HepG2 (cell line): Measurements from ENCODE around the gene ABHD2. TPM values are rescaled to one million over a fixed set of nuclear protein-coding genes. Genes with fewer than 3 reads are reported as not detected.
A peak's percentile ranks its signal among the peaks of the same experiment; 100 is the strongest.

Experiments used
- KAT7 ChIP-seq: IDR thresholded peaks from 2 replicates; pipeline ENCODE4 v1.6.1; 2018; ENCODE audit warnings: borderline replicate concordance, missing compliant biosample characterization
- MEIS2 ChIP-seq: sonication (generic); formaldehyde crosslinking; IDR thresholded peaks from 2 replicates; pipeline ENCODE4 v1.9.0; 2021; ENCODE audit warnings: mild to moderate bottlenecking, missing genetic modification reagents
- NR2F6 ChIP-seq, 2 experiments: IDR thresholded peaks; 2 replicates each; pipeline ENCODE4 v1.6.1; 2016; ENCODE audit warnings: antibody characterized with exemption in 1 of 2, mild to moderate bottlenecking in 1 of 2
- POGZ ChIP-seq: sonication (generic); formaldehyde crosslinking; IDR thresholded peaks from 2 replicates; pipeline ENCODE4 v1.4.0; 2020; ENCODE audit warnings: mild to moderate bottlenecking, missing genetic modification reagents
- PRMT3 ChIP-seq: sonication (generic); formaldehyde crosslinking; IDR thresholded peaks from 2 replicates; pipeline ENCODE4 v1.8.1; 2022; ENCODE audit warnings: low read depth, mild to moderate bottlenecking, moderate library complexity, missing genetic modification reagents, borderline replicate concordance
- RFX5 ChIP-seq: IDR thresholded peaks from 2 replicates; pipeline ENCODE4 v1.6.1; 2011; ENCODE audit warnings: low read depth, low read length, improper control_type of control experiment
- SNRNP70 ChIP-seq: fragments of 200-400 bp; formaldehyde crosslinking; IDR thresholded peaks from 2 replicates; pipeline ENCODE4 v1.6.1; 2017; ENCODE audit warnings: mild to moderate bottlenecking, low read depth, low read length, moderate library complexity
- STAG1 ChIP-seq: sonication (generic); formaldehyde crosslinking; IDR thresholded peaks from 2 replicates; pipeline ENCODE4 v1.4.0; 2020; ENCODE audit warnings: missing genetic modification reagents
- ZMYM2 ChIP-seq: sonication (generic); formaldehyde crosslinking; IDR thresholded peaks from 2 replicates; pipeline ENCODE4 v1.8.0; 2022; ENCODE audit warnings: mild to moderate bottlenecking, missing genetic modification reagents
- ZNF230 ChIP-seq: sonication (generic); formaldehyde crosslinking; IDR thresholded peaks from 2 replicates; pipeline ENCODE4 v1.4.0; 2020; ENCODE audit warnings: mild to moderate bottlenecking, missing genetic modification reagents
- polyA plus RNA-seq, 8 experiments: library from polyadenylated mRNA; depleted of rRNA in 3 of 8; stranded (reverse) in 7 of 8; unstranded in 1 of 8; fragments of >200 nt; fragmentation: Illumina TruSeq in 4 of 8; extraction: Trizol in 4 of 8; gene quantifications; 2 replicates each; pipeline versions ENCODE4 v1.2.1 to v1.2.3, GENCODE V29; 2011 to 2016; ENCODE audit warnings: low read depth in 4 of 8, missing spikeins in 1 of 8, mixed read lengths in 1 of 8; ENCODE audit not compliant: insufficient read depth in 1 of 8
- total RNA-seq, 5 experiments: library from RNA; depleted of rRNA; stranded (reverse); fragments of >200 nt; fragmentation: Illumina TruSeq; extraction: Trizol; gene quantifications; 2 replicates each; pipeline ENCODE4 v1.2.3, GENCODE V29; 2016; ENCODE audit warnings: low read depth in 1 of 5
- TF ChIP-seq, protein P1 (sequence below): sonication (generic); formaldehyde crosslinking; IDR thresholded peaks from 2 replicates; pipeline ENCODE4 v1.8.1; 2023; ENCODE audit warnings: mild to moderate bottlenecking, missing genetic modification reagents
- TF ChIP-seq, protein P2 (sequence below): sonication (generic); formaldehyde crosslinking; IDR thresholded peaks from 2 replicates; pipeline ENCODE4 v1.9.0; 2021; ENCODE audit warnings: mild to moderate bottlenecking, missing genetic modification reagents
- TF ChIP-seq, protein P3 (sequence below): sonication (generic); formaldehyde crosslinking; IDR thresholded peaks from 2 replicates; pipeline ENCODE4 v1.4.0; 2020; ENCODE audit warnings: missing genetic modification reagents, borderline replicate concordance
- TF ChIP-seq, protein P4 (sequence below): IDR thresholded peaks from 2 replicates; pipeline ENCODE4 v1.6.1; 2012; ENCODE audit warnings: low read depth, low read length, improper control_type of control experiment

Gene ABHD2
- total and polyA plus RNA-seq, 2 of the 13 experiments (the other 11 are each of a cell fraction or from before 2014, with no cell fraction given), result 14.8 to 22.4 TPM

DNA sequence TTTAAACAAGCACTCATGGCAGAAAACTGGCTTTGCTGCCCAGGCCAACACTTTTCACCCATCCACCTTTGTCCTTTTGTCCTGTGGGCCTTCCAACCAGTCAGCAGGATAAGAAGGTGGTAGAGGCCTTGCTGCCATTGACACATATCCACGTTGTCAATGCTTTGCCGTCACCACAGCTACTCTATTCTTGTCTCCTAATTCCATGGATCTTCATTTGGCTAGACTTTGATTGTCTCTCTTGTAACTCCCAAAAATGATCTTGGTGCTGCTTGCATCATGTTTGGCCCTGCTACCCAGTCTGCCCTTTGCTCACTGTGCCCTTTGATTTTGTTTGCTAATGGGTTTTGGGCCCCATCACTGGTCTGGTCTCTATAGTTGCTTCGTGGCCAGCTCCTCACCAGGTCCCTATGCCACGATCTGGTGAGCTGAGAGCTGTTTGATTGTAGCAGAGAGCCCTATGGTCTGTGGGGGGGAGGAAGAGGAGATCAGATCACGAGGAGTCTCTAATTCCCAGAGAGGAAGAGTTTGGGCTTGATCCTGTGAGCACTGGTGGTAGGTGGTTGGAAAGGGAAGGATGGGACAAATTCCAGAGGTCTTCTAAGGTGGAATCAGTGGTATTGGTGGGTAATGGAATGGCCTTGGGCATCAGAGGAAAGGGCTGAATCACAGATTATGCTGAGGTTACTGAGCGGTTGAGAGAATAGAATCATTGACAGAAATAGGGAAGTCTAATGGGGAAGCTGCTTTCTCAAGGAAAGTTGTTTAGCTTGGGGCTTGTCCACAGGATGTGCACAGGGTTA lies 40.3 kb downstream of the ABHD2 start (continued):
- TF ChIP-seq, protein P1, sequence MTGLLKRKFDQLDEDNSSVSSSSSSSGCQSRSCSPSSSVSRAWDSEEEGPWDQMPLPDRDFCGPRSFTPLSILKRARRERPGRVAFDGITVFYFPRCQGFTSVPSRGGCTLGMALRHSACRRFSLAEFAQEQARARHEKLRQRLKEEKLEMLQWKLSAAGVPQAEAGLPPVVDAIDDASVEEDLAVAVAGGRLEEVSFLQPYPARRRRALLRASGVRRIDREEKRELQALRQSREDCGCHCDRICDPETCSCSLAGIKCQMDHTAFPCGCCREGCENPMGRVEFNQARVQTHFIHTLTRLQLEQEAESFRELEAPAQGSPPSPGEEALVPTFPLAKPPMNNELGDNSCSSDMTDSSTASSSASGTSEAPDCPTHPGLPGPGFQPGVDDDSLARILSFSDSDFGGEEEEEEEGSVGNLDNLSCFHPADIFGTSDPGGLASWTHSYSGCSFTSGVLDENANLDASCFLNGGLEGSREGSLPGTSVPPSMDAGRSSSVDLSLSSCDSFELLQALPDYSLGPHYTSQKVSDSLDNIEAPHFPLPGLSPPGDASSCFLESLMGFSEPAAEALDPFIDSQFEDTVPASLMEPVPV (CRISPR knock-in tag), result no peak
- TF ChIP-seq, protein P2, sequence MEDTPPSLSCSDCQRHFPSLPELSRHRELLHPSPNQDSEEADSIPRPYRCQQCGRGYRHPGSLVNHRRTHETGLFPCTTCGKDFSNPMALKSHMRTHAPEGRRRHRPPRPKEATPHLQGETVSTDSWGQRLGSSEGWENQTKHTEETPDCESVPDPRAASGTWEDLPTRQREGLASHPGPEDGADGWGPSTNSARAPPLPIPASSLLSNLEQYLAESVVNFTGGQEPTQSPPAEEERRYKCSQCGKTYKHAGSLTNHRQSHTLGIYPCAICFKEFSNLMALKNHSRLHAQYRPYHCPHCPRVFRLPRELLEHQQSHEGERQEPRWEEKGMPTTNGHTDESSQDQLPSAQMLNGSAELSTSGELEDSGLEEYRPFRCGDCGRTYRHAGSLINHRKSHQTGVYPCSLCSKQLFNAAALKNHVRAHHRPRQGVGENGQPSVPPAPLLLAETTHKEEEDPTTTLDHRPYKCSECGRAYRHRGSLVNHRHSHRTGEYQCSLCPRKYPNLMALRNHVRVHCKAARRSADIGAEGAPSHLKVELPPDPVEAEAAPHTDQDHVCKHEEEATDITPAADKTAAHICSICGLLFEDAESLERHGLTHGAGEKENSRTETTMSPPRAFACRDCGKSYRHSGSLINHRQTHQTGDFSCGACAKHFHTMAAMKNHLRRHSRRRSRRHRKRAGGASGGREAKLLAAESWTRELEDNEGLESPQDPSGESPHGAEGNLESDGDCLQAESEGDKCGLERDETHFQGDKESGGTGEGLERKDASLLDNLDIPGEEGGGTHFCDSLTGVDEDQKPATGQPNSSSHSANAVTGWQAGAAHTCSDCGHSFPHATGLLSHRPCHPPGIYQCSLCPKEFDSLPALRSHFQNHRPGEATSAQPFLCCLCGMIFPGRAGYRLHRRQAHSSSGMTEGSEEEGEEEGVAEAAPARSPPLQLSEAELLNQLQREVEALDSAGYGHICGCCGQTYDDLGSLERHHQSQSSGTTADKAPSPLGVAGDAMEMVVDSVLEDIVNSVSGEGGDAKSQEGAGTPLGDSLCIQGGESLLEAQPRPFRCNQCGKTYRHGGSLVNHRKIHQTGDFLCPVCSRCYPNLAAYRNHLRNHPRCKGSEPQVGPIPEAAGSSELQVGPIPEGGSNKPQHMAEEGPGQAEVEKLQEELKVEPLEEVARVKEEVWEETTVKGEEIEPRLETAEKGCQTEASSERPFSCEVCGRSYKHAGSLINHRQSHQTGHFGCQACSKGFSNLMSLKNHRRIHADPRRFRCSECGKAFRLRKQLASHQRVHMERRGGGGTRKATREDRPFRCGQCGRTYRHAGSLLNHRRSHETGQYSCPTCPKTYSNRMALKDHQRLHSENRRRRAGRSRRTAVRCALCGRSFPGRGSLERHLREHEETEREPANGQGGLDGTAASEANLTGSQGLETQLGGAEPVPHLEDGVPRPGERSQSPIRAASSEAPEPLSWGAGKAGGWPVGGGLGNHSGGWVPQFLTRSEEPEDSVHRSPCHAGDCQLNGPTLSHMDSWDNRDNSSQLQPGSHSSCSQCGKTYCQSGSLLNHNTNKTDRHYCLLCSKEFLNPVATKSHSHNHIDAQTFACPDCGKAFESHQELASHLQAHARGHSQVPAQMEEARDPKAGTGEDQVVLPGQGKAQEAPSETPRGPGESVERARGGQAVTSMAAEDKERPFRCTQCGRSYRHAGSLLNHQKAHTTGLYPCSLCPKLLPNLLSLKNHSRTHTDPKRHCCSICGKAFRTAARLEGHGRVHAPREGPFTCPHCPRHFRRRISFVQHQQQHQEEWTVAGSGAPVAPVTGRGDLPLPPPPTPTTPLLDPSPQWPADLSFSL, result no peak
- TF ChIP-seq ZMYM2 (CRISPR knock-in tag) (no peak), MEIS2 (CRISPR knock-in tag) (no peak), KAT7 (CRISPR knock-in tag) (no peak), RFX5 (no peak), ZNF230 (CRISPR knock-in tag) (no peak), NR2F6 (IDR thresholded peaks at IDR 0.05) (peak; percentile 16; the same call in 1 of the 2 replicates), NR2F6 (CRISPR knock-in tag; IDR thresholded peaks at IDR 0.05) (0 out of 2 replicates have a peak, but pooled peaks have one; percentile 47), SNRNP70 (no peak), PRMT3 (CRISPR knock-in tag) (no peak), STAG1 (CRISPR knock-in tag) (no peak), POGZ (CRISPR knock-in tag) (no peak)
- TF ChIP-seq, protein P3, sequence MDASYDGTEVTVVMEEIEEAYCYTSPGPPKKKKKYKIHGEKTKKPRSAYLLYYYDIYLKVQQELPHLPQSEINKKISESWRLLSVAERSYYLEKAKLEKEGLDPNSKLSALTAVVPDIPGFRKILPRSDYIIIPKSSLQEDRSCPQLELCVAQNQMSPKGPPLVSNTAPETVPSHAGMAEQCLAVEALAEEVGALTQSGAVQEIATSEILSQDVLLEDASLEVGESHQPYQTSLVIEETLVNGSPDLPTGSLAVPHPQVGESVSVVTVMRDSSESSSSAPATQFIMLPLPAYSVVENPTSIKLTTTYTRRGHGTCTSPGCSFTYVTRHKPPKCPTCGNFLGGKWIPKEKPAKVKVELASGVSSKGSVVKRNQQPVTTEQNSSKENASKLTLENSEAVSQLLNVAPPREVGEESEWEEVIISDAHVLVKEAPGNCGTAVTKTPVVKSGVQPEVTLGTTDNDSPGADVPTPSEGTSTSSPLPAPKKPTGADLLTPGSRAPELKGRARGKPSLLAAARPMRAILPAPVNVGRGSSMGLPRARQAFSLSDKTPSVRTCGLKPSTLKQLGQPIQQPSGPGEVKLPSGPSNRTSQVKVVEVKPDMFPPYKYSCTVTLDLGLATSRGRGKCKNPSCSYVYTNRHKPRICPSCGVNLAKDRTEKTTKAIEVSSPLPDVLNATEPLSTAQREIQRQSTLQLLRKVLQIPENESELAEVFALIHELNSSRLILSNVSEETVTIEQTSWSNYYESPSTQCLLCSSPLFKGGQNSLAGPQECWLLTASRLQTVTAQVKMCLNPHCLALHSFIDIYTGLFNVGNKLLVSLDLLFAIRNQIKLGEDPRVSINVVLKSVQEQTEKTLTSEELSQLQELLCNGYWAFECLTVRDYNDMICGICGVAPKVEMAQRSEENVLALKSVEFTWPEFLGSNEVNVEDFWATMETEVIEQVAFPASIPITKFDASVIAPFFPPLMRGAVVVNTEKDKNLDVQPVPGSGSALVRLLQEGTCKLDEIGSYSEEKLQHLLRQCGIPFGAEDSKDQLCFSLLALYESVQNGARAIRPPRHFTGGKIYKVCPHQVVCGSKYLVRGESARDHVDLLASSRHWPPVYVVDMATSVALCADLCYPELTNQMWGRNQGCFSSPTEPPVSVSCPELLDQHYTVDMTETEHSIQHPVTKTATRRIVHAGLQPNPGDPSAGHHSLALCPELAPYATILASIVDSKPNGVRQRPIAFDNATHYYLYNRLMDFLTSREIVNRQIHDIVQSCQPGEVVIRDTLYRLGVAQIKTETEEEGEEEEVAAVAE (CRISPR knock-in tag), result no peak
- TF ChIP-seq, protein P4, sequence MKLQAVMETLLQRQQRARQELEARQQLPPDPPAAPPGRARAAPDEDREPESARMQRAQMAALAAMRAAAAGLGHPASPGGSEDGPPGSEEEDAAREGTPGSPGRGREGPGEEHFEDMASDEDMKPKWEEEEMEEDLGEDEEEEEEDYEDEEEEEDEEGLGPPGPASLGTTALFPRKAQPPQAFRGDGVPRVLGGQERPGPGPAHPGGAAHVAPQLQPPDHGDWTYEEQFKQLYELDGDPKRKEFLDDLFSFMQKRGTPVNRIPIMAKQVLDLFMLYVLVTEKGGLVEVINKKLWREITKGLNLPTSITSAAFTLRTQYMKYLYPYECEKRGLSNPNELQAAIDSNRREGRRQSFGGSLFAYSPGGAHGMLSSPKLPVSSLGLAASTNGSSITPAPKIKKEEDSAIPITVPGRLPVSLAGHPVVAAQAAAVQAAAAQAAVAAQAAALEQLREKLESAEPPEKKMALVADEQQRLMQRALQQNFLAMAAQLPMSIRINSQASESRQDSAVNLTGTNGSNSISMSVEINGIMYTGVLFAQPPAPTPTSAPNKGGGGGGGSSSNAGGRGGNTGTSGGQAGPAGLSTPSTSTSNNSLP, result no peak
